HUES64 (cell line): Measurements from ENCODE around the gene PNPLA5. TPM values are rescaled to one million over a fixed set of nuclear protein-coding genes. Genes with fewer than 3 reads are reported as not detected.

ENCODE experiments used
- H3K27ac ChIP-seq: 2 replicates; pipeline ENCODE4 v1.7.0; 2013; ENCODE audit warnings: low read depth, low read length, inconsistent platforms
- H3K27me3 ChIP-seq: 2 replicates; pipeline ENCODE4 v1.6.1; 2013; ENCODE audit warnings: mild to moderate bottlenecking, low read length; ENCODE audit not compliant: insufficient read depth
- H3K36me3 ChIP-seq: 2 replicates; pipeline ENCODE4 v1.6.1; 2013; ENCODE audit warnings: mild to moderate bottlenecking, low read length; ENCODE audit not compliant: insufficient read depth
- H3K4me1 ChIP-seq: 2 replicates; pipeline ENCODE4 v1.6.1; 2013; ENCODE audit warnings: mild to moderate bottlenecking, low read length, moderate library complexity; ENCODE audit not compliant: insufficient read depth
- H3K4me3 ChIP-seq: 2 replicates; pipeline ENCODE4 v1.5.1; 2013; ENCODE audit warnings: mild to moderate bottlenecking, low read length, moderate library complexity
- H3K9ac ChIP-seq: 2 replicates; pipeline ENCODE4 v1.6.1; 2013; ENCODE audit warnings: mild to moderate bottlenecking, low read depth, low read length
- H3K9me3 ChIP-seq: 2 replicates; pipeline ENCODE4 v1.6.1; 2013; ENCODE audit warnings: low read depth, low read length; ENCODE audit not compliant: insufficient read depth
- WGBS: fragments of 150-250, 120-280 bp; methylation state at CpG from one replicate; pipeline ENCODE4 v1.1.7; 2013; ENCODE audit warnings: missing lambda C conversion rate; 5-methylcytosine and 5-hydroxymethylcytosine counted together
- polyA plus RNA-seq, 2 experiments: library from polyadenylated mRNA; stranded (reverse); fragments of 50-300 nt; gene quantifications; one replicate each; pipeline ENCODE4 v1.2.3, GENCODE V29; 2013

Gene PNPLA5, protein sequence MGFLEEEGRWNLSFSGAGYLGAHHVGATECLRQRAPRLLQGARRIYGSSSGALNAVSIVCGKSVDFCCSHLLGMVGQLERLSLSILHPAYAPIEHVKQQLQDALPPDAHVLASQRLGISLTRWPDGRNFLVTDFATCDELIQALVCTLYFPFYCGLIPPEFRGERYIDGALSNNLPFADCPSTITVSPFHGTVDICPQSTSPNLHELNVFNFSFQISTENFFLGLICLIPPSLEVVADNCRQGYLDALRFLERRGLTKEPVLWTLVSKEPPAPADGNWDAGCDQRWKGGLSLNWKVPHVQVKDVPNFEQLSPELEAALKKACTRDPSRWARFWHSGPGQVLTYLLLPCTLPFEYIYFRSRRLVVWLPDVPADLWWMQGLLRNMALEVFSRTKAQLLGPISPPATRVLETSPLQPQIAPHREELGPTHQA
- 1.8 TPM for polyA plus RNA-seq (2013, experiment 1 of 2)
- 1.1 TPM for polyA plus RNA-seq (2013, experiment 2 of 2)

DNA sequence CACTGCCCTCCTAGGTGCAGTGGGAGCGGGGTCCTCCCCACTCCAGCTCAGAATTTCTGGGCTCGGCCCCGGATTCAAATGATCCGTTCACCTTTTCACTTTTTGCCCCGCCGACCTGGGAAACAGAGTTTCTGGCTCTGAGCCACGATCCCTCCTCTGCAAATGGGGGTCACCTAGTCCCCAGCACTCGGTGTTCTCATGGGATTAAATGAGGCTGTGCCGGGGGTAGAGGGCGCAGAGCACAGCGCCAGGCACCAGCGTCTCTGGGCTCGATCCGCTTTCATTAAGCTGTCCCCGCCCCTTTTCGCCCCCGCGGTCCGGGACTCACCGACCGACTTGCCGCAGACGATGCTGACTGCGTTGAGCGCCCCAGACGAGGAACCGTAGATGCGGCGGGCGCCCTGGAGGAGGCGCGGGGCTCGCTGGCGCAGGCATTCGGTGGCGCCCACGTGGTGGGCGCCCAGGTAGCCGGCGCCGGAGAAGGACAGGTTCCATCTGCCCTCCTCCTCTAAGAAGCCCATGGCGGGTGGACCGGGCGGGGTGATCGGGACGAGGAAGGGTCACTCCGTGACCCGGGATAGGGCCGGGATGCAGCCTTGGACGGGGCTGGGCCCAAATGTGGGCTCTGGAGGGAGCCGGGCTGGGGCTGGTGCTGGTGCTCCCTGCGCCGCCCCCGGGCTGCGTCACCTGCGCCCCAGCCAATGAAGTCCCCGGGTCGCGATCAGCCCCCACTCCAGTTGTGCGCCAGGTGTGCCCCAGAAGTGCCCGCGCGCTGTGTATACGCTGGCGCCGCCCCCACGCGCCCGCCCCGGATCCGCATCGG is at the start of gene PNPLA5:
PNPLA5 (minus strand) TSS at position 654 of the 823 bp plus-strand sequence; CDS start at position 521, 133 bp downstream.
- WGBS: 2% methylated on average over 72 of the region's 72 CpGs
- Histone ChIP-seq H3K9me3 (no peaks in the 10 kb centered on the region), H3K9ac (peak within 1 kb of the TSS; percentile 54), H3K4me1 (no peaks in the 10 kb centered on the region), H3K4me3 (peak within 1 kb of the TSS; percentile 62), H3K27me3 (peaks cover 43% of the 10 kb centered on the region), H3K27ac (peak within 1 kb of the TSS; percentile 31; the same call in 1 of the 2 replicates), H3K36me3 (no peaks in the 10 kb centered on the region)

DNA sequence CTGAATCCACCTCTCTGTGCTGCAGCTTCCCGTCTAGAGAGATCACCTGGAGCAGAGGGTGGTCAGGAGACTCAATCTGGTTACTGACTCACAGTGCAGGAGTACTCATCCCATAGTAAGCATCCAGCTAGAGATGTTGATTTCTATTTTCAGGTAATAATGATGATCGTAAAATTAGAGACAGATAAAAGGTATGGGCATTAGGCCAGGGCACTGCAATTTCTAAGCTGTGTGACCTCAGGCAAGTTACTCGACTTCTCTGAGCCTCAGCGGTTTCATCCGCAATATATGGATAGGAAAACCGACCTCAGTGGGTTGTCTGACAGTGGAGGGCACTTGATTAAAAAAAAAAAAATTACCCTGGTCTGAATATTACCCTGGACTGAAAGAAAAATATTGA is 49.6 kb upstream of the PNPLA5 start:
- WGBS: 89% methylated on average over 6 of the region's 6 CpGs
- Histone ChIP-seq H3K9ac (no peak overlapping the region), H3K4me1 (no peaks in the 10 kb centered on the region), H3K27ac (no peak overlapping the region), H3K4me3 (no peak overlapping the region), H3K36me3 (peaks cover 90% of the 10 kb centered on the region), H3K27me3 (no peaks in the 10 kb centered on the region), H3K9me3 (no peaks in the 10 kb centered on the region)

DNA sequence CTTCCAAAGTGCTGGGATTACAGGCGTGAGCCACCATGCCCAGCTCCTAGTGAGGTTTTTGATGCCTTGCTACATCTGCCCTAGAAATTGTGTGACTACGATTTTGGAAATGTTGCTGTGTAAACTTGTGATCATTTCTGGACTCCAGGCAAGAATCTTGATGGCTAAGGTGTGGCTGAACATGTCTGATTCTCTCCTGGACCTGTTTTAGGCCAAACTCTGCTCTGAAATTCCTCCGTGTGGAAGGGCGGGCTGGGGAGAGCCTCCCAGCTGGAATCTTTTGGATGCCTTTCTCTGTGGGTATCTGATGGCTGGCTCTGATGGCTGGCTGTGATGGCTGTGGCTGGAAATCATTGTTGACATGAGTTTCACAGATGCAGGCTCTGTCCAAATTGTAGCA is 40.0 kb upstream of the PNPLA5 start:
- Histone ChIP-seq H3K27ac (no peak overlapping the region), H3K9ac (no peak overlapping the region), H3K9me3 (no peaks in the 10 kb centered on the region), H3K4me1 (no peaks in the 10 kb centered on the region), H3K4me3 (no peak overlapping the region), H3K36me3 (peaks cover 91% of the 10 kb centered on the region), H3K27me3 (no peaks in the 10 kb centered on the region)
- WGBS: 84% methylated on average over 4 of the region's 4 CpGs

DNA sequence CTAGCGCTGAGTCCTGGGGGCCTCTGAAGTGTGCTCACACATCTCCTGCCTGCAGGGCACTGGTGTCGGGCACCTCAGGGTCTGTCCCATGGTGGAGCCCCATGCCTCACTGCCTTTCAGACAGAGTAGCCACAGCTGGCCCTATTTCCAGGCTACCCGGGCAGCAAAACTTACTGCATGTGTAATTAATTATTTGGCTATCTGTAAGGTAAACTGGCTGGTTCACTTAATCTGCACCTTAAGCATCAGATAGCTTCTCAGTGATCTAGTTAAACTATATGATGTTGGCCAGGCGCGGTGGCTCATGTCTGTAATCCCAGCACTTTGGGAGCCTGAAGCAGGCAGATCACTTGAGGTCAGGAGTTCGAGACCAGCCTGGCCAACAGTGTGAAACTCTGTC is 37.1 kb upstream of the PNPLA5 start:
- no peak overlapping the region for H3K27ac ChIP-seq
- H3K4me1 ChIP-seq: peaks cover 14% of the 10 kb centered on the region; the same call in 1 of the 2 replicates
- H3K27me3 ChIP-seq: no peaks in the 10 kb centered on the region
- H3K4me3 ChIP-seq: no peak overlapping the region
- H3K36me3 ChIP-seq: peaks cover 70% of the 10 kb centered on the region
- H3K9ac ChIP-seq: no peak overlapping the region
- no peaks in the 10 kb centered on the region for H3K9me3 ChIP-seq
- 98% methylated on average over 6 of the region's 6 CpGs for WGBS

DNA sequence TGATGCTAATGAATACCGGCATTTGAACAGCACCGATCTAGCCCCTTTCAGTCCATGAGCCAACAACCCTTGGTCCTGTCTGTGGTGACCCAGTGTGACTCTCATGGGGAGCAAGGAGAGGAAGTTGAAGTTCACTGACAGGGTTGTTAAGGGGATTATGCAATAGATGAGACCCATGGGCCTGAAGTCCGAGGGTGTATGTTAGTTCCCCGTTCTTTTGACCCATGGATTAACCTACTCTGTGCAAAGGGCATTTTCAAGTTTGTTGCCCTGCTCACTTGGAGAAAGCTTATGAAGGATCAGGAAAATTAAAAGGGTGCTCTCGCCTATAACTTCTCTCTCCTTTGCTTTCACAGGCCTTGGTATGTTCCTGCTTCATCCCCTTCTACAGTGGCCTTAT is 36.7 kb upstream of the PNPLA5 start:
- Histone ChIP-seq H3K36me3 (peaks cover 66% of the 10 kb centered on the region), H3K4me3 (no peak overlapping the region), H3K4me1 (peaks cover 14% of the 10 kb centered on the region; the same call in 1 of the 2 replicates), H3K27ac (no peak overlapping the region), H3K9ac (no peak overlapping the region), H3K27me3 (no peaks in the 10 kb centered on the region), H3K9me3 (no peaks in the 10 kb centered on the region)
- WGBS: 97% methylated on average over 5 of the region's 5 CpGs

DNA sequence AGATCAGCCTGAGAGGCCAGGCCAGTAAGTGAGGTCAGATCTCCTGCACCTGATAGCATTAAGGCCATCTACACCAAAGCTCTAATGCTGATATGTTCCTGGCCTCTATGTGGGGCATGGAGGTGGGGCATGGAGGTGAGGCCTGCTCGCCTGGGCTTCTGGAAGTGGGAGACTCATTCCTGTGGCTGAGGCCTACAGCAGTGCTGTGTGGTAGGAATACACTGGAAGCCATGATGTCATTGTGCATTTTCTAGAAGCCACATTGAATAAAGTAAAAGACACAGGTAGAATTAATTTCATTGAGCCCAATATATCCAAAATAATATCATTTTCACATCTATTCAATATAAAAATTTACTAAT is 34.5 kb upstream of the PNPLA5 start:
- Histone ChIP-seq H3K36me3 (peaks cover 44% of the 10 kb centered on the region), H3K27ac (no peak overlapping the region), H3K4me1 (peaks cover 27% of the 10 kb centered on the region), H3K4me3 (no peak overlapping the region), H3K27me3 (no peaks in the 10 kb centered on the region), H3K9ac (no peak overlapping the region), H3K9me3 (no peaks in the 10 kb centered on the region)
- WGBS: 96% methylated on average over 1 of the region's 1 CpG

DNA sequence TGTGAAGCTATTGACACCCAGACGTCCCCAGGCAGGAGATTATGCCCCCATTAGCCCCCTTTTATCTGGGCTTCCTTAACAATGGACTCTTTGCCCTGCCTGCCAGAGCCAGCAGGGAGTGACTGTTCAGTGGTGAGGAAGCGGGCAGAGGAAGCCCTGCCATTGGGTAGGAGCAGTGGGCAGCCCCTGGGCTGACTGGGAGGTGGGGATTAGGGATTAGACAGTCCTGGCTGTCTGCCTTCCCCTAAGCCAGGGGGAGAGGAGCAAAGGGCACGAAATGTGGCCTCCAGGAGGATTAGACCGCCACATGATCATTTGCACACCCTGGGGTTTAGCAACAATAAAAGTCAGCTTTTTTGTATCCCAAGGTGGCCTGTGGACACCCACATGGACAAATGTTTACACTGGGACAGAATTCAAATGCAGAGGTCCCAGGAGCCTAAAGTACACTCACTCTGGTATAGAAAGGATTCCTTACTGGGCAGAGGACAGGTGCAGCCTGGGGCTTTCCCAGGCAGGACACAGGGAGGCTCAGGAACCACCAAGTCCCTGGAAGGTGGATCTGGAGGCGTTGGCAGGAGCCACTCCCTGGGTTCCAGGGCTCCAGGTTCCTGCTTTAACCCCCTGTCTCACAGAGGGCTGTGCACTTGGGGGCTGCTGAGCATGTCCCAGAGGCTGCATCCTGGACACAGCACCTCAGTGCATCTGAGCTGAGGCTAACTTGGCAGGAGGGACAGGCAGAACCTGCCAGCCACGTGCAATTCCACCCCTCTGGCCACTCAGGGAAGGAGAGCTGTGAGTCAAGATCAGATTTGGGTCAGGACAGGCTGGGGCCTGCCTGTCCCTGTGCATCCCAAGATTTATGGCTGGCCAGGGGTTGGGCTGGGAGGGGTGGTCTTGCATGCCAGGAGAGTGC is 33.9 kb upstream of the PNPLA5 start:
- peak overlapping the region; percentile 77; the same call in 1 of the 2 replicates for H3K9ac ChIP-seq
- WGBS: 41% methylated on average over 6 of the region's 6 CpGs
- peaks cover 27% of the 10 kb centered on the region for H3K4me1 ChIP-seq
- peak overlapping the region; percentile 62; the same call in 1 of the 2 replicates for H3K27ac ChIP-seq
- H3K27me3 ChIP-seq: no peaks in the 10 kb centered on the region
- H3K4me3 ChIP-seq: peak overlapping the region; percentile 77
- H3K36me3 ChIP-seq: peaks cover 39% of the 10 kb centered on the region
- no peaks in the 10 kb centered on the region for H3K9me3 ChIP-seq

DNA sequence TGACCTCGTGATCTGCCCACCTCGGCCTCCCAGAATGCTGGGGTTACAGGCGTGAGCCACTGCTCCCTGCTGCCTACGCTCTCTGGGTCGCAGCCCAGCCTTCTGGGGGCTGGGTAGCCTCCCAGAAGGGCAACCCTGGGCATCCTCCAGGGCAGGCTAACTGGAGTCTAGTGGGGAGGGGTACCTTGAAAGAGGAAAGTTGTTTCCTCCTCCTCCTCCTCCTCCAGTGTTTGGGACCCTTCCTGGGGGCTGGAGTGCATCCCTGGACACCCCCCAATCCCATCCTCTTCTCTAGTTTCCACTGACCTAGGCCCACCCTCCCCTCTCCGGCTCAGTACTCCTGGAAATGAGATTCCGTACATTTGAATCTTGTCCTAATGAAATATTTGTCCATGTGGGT is 33.1 kb upstream of the PNPLA5 start:
- Histone ChIP-seq H3K4me3 (peak overlapping the region; percentile 77), H3K27me3 (no peaks in the 10 kb centered on the region), H3K4me1 (peaks cover 27% of the 10 kb centered on the region), H3K9me3 (no peaks in the 10 kb centered on the region), H3K27ac (peak overlapping the region; percentile 62), H3K9ac (peak overlapping the region; percentile 77; the same call in 1 of the 2 replicates), H3K36me3 (peaks cover 31% of the 10 kb centered on the region)
- 35% methylated on average over 7 of the region's 7 CpGs for WGBS

DNA sequence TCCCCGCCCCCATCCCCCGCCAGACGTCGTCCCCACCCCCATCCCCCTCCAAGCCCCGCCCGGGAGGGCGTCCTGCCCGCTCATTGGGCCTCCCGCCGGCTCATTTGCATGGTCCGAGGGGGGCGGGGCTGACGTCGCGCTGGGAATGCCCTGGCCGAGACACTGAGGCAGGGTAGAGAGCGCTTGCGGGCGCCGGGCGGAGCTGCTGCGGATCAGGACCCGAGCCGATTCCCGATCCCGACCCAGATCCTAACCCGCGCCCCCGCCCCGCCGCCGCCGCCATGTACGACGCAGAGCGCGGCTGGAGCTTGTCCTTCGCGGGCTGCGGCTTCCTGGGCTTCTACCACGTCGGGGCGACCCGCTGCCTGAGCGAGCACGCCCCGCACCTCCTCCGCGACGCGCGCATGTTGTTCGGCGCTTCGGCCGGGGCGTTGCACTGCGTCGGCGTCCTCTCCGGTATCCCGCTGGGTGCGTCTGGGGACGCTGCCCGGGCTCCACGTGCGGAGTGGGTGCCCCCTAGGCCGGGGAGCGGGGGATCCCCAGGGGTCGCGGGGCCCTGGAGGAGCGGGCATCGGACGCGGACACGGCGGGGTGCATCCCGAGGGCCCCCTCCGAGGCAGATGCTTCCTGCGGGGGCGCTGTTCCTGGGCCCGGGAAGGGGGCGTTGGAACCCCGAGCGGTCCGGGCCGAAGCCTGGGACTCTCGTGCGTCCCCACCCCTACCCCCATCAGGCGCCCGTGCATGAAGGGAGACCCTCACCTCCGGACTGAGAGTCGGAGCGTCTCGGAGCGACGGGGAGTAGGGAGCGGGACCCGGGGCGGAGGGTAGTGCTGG is 32.0 kb upstream of the PNPLA5 start, which contains the start of gene PNPLA3:
PNPLA3 (plus strand) TSS at position 175 of the 834 bp plus-strand sequence; CDS start at position 282, 107 bp downstream.
- Histone ChIP-seq H3K27ac (peak within 1 kb of the TSS; percentile 88), H3K4me1 (peaks cover 27% of the 10 kb centered on the region)
- under 1% methylated on average over 96 of the region's 100 CpGs for WGBS

DNA sequence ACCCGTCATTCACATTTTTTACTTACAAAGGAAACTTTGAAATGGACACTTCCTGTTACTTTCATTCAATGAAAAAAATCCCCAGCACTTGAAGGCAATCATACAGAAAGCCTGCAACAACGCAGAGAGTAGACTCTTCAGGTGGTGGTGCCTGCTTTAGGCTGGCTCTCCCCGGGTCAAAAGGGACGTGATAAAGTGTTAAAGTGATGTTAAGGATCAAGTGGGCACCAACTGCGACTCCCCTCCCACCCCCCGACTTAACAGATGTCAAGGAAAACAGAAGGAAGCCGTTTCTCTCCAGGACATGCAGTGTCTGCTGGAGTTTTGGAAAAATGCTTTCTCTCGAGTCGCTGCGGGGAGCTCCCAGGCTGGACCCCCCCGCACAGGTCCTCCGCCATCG is 31.4 kb upstream of the PNPLA5 start:
- H3K27me3 ChIP-seq: no peaks in the 10 kb centered on the region; the same call in 1 of the 2 replicates
- no peaks in the 10 kb centered on the region for H3K9me3 ChIP-seq
- H3K4me1 ChIP-seq: peaks cover 27% of the 10 kb centered on the region
- peak overlapping the region; percentile 60 for H3K4me3 ChIP-seq
- peaks cover 20% of the 10 kb centered on the region for H3K36me3 ChIP-seq
- WGBS: 4% methylated on average over 6 of the region's 13 CpGs
- peak overlapping the region; percentile 58 for H3K9ac ChIP-seq
- peak overlapping the region; percentile 39; the same call in 1 of the 2 replicates for H3K27ac ChIP-seq

More for the DNA sequence above, 32.0 kb upstream of the PNPLA5 start, which contains the start of gene PNPLA3:
- no peaks in the 10 kb centered on the region; the same call in 1 of the 2 replicates for H3K27me3 ChIP-seq
- peaks cover 27% of the 10 kb centered on the region for H3K36me3 ChIP-seq
- H3K9me3 ChIP-seq: no peaks in the 10 kb centered on the region
- peak within 1 kb of the TSS; percentile 77 for H3K9ac ChIP-seq
- peak within 1 kb of the TSS; percentile 77 for H3K4me3 ChIP-seq
